HG03460 (cell line): ENCODE results near the gene FOXRED1.
"Not testable (repeated sequence)": the region's sequence is repeated elsewhere in the genome, so short reads cannot be mapped to it uniquely, and the experiment has no call there.

Source experiments
- ATAC-seq: cut with Tn5 transposase; IDR thresholded peaks from one replicate; pipeline ENCODE4 v1.9.1; 2021; ENCODE audit not compliant: unreplicated experiment

The FOXRED1 gene

DNA sequence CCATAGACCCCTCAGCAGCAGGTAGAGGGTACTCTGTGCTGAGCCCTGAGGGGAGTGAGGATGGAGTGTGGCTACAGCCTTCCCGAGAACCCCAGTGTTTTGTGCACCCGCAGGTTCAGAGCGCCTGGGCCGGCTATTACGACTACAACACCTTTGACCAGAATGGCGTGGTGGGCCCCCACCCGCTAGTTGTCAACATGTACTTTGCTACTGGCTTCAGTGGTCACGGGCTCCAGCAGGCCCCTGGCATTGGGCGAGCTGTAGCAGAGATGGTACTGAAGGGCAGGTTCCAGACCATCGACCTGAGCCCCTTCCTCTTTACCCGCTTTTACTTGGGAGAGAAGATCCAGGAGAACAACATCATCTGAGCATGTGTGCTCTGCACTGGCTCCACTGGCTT, 8.4 kb downstream of the FOXRED1 start:
- no peak for ATAC-seq

DNA sequence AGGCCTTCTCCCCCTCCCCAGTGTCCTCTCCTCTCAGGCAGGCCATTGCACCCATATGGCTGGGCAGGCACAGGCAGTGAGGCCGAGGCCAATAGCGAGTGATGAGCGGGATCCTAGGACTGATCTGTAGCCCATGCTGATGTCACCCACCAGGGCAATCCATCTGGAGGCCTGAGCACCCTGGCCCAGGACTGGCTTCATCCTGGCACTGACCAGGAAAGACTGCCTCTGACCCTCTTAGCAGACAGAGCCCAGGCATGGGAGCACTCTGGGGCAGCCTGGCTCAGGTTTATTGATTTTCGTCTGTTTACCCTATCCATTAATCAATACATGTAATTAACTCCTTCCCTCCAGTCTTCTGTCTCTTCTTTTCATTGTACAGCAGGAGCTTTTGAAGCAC, 8.8 kb downstream of the FOXRED1 start:
- ATAC-seq: no peak

GRCh38 chr11:126279191-126279590, 10.2 kb downstream of the FOXRED1 start:
- ATAC-seq: no peak

DNA sequence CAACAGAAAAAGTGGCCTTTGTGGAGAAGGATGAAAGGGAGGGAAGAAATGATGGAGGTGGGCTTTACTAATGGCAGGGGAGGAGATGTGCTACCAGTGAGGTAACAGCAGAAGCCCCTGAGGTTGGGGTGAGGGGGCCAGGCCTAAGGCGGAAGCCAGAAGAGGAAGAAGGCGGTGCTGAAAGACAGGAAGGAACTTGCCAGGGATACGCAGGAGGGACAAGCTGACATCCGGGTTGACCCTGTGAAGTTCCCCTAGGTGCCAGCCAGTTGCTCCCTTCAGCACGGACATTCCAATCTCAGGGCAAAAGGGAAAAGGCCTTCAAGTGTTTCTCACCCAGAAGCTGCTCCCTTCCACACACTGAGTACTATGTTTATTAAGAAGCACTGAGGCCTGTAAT, 11.6 kb downstream of the FOXRED1 start:
- no peak for ATAC-seq

DNA sequence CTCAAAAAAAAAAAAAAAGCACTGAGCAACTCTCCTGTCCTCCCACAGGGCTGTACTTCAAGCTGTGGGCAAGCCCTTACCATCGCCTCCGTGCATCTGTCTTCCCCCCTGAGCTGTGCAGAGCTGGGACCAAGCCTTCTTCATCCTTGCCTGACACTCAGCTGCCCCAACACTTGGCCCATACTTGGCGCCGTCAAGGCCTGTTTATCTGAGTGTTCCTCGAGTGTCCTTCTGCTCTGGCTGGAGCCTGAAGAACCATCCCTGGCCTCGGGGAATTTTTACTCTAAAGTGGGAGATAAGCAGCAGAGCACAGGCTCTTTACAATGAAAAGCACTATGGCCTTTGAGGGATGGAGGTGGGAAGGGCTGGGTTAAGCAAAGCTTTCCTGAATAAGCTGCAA, 12.3 kb downstream of the FOXRED1 start:
- ATAC-seq: no peak

GRCh38 chr11:126281666-126282175, 12.8 kb downstream of the FOXRED1 start:
- no peak for ATAC-seq

DNA sequence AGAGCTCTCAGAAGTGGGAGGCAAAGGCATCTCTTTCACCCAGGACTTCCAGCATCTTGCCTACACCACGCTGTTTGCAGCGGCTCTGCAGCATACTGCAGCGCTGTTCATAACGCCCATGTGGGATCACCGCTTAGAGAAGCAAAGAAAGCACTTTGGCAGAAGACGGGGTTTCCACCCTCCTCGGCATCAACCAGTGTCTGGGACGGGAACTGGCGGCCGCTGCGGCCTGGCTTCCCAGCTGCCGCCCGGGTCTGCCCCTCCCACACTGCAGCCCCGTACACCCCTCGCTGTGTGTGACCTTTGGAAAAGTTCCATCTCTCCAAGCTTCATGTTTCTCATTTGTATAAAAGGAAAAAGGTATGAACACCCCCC, 13.4 kb downstream of the FOXRED1 start:
- no peak for ATAC-seq

DNA sequence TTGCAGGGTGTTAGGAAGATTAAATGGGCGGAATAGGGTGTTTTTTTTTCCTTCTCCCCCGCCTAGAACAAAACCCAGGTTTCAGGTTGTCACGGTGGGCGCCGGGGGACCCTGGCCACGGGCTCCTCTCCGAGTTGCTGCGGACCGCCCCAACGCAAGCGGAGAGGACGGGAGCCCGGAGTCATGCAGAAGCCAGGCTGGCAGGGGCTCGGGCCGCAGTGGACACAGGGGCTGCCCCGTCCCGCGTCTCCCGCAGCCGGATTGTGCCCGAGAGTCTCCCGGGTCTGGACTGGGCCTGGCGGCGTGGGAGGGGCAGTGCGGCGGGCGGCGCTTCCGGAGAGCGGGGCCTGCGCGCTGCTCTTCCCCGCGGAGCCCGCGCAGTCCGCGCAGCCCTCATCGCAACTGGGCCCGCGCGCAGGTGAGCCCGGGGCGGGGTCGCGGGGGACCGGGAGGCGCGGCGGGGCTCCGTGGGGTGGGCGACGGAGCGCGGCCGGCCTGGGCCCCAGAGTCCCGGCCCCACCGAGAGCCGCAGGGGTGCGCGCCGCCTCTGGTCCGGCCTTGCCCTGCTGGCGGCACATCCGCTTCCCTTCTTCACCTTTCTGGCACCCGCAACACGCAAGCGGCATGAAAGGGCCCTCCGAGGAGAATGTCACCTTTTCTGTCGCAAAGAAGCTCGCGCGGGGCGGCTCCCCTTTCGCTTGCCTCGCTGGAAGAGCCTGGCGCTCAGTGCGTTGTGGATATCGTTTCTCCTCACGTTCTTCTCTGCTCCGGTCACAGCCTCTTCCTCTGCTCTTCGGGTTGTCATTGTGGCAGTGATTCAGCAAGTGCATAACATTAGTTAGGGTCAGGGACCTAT, 14.0 kb downstream of the FOXRED1 start, which contains the start of gene TIRAP:
Gene TIRAP (plus strand): TSS at position 358 of the 856 bp plus-strand sequence. CDS start 7,802 bp downstream, outside the sequence.
- ATAC-seq: peak; percentile 68

GRCh38 chr11:126284829-126285228, 15.9 kb downstream of the FOXRED1 start:
- peak; percentile 42 for ATAC-seq

DNA sequence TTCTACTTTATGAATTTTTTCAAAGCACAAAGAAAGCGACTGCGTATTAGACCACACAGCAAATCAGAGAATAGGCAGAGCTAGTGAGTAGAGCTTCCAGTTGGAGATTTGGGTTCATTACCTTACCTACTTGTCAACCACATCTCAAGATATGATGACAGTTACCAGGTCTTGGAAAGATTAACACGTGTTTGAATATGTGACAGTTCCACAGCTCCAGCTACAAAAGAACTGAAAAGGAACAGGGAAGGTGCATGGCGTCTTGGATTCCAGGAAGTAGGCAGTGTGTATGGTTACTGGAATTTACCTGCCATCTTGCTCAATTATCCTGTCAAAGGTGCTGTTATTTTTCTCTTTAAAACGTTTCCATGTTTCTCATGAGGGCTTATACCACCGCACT, 19.3 kb downstream of the FOXRED1 start:
- no peak for ATAC-seq

GRCh38 chr11:126290887-126291286, 21.9 kb downstream of the FOXRED1 start:
- no peak for ATAC-seq

DNA sequence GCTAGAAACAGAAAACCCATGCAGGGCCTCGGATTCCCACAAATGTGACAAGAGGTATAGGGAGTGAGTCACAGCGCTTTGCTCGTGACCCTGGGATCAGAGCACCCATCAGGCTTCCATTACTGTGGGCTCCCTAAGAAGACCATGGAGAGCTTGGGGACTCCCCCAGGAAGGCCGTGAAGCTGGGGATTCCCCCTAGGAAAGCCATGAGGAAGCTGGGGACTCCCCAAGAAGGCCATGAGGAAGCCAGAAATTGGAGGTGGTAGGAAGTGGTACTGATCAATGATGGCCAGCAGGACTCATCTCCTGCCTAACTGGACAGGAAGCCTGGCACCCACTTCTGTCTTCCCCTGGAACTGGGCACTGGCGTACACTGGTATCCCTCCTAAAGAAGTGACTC, 24.8 kb downstream of the FOXRED1 start:
- ATAC-seq: no peak

GRCh38 chr11:126297004-126297403, 28.1 kb downstream of the FOXRED1 start:
- ATAC-seq: no peak

- peak; percentile 88 for ATAC-seq
These were observed 34.9 kb downstream of the FOXRED1 start, which contains the start of gene DCPS for GRCh38 chr11:126303623-126304456. TSS of gene DCPS (plus strand) at chr11:126304060. CDS start at chr11:126304081, 21 bp downstream.

- ATAC-seq: no peak
These were observed 35.6 kb downstream of the FOXRED1 start for GRCh38 chr11:126304457-126305075.

DNA sequence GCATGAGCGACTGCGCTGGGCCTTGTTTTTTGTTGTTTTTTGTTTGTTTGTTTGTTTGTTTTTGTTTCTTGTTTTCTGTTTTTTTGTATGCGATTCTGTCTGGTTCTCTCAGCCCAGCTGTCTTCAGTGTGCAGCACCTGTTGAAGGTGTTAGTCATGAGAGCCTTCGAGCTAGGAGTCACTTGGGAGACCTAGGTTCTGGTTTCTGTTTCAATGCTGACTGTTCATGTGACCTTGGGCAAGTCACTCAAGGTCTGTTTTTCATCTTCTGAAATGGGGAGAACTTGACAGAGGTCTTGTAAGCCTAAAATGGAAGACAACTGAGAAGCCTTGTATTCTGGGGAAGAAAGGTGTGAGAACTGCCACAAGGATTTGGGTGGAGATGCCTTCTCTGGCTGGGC, 36.7 kb downstream of the FOXRED1 start:
- ATAC-seq: peak; percentile 47

- no peak for ATAC-seq
These were observed 38.8 kb downstream of the FOXRED1 start for GRCh38 chr11:126307706-126308105.

- ATAC-seq: no peak
These were observed 39.3 kb downstream of the FOXRED1 start for GRCh38 chr11:126308271-126308671.

DNA sequence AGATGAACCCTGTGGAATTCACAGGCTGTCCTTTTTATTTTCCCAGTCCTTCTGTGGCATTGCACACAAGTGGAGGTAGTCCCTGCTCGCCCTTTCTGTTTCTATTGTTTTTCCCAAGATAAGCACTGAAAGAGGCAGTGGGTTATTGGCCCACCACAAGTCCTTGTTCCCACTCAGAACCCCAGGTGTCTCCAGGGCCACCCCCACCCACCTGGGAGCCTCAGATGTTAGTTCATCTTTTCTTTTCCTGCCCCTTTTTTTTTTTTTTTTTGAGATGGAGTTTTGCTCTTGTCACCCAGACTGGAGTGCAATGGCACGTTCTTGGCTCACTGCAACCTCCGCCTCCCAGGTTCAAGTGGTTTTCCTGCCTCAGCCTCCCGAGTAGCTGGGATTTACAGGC, 39.8 kb downstream of the FOXRED1 start:
- ATAC-seq: not testable (repeated sequence)

GRCh38 chr11:126310200-126310991, 41.4 kb downstream of the FOXRED1 start:
- ATAC-seq: peak; percentile 26

DNA sequence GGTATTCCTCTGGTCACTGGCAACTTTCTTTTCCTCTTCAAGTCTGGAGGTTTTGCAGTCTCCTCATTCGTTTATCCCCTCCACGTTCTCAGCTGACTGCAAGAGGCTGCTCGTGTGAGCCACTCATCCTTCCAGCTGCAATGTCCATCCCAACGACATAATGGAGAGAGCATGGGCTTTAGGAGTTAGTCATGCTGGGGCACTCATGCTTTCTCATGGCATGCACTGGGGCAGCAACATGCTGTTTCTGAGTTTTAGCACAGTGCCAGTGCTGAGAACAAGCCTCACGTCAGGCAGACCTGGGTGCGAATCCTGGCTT, 42.0 kb downstream of the FOXRED1 start:
- no peak for ATAC-seq
